HG03025 (cell line): ENCODE measurements around the gene FOXD2.

Experiments
- ATAC-seq: cut with Tn5 transposase; IDR thresholded peaks from one replicate; pipeline ENCODE4 v1.9.1; 2021; ENCODE audit warnings: mild to moderate bottlenecking, moderate library complexity; ENCODE audit not compliant: unreplicated experiment, low FRiP score

The FOXD2 gene

DNA sequence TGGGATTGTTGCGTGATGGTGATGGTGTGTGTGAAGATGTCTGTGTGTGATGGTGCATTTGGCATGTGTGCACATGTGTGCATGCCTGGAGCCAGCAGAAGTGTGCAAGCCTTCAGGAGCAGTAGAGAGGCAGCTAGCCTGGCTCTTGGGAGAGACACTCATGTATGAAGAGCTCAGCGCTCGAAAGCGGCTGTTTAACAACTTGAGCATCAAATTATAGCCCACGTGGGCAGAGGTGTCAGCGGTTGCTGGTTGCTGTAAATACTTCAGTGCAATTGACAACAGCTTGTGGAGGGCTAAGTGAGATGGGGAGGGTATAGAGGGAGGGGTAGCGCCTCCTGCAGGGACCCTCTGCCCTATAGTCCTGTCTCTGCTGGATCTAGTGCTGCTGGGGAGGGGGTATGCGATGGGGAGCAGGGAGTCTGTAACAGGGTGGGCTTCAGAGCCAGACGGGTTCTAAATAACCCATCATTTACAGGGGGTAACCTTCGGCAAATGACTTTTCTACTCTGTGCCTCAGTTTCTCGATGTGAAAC is 21.5 kb downstream of the FOXD2 start:
- no peak for ATAC-seq

DNA sequence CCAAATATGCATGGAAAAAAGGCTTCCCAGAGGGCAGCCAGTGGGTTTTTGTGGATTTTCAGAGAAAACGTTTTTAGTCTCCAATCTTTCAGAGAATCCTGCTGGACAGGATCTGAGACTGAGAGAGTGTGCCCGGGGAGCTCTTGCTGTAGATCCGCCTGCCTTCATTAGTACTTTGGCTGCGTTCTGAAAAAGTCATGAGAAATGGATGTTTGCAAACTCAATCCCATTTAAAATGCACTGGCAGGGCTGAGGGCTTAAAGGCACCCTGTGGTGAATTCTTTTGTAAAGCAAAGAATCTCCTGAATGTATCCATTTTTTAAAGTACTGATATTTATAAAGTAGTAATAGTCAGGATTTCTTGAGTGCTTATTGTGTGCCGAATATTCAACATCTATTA is 22.2 kb downstream of the FOXD2 start:
- no peak for ATAC-seq

DNA sequence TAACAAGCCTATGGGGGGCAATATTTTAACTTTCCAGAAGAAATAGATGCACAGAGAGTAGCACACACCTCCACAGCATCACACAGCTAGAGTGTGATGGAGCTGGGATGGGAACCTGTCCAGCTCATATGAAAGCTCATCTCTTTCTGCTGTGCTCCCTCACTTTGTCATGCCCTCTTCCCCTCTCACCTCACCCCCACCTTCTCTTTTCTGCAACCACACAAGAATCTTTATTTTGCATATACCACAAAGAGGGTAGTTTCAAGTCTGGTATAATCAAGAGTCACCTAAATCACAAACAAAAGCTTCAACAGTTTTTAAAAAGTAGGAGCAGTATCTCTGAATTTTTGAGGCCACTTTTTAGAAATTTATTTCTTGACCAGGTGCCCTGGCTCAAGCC is 22.6 kb downstream of the FOXD2 start:
- no peak for ATAC-seq

DNA sequence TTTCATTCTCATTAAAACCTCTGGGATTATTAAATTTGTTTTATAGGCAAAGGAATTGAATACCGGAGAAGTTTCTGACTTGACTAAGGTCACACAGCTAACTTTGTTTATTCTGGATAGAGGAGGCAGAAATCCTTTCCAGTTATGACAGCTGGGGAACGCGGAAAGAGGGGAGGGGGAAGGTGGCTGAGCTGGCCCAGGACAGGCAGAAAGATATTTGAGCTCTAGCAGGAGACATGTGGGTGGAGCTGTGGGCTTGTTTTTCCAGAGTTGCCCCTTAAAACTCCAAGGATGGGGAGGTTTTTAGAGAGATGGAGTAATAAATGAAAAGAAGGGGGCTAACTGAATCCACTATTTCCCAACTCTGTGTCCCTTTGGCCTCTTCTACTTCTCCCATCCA is 27.8 kb downstream of the FOXD2 start:
- ATAC-seq = no peak

DNA sequence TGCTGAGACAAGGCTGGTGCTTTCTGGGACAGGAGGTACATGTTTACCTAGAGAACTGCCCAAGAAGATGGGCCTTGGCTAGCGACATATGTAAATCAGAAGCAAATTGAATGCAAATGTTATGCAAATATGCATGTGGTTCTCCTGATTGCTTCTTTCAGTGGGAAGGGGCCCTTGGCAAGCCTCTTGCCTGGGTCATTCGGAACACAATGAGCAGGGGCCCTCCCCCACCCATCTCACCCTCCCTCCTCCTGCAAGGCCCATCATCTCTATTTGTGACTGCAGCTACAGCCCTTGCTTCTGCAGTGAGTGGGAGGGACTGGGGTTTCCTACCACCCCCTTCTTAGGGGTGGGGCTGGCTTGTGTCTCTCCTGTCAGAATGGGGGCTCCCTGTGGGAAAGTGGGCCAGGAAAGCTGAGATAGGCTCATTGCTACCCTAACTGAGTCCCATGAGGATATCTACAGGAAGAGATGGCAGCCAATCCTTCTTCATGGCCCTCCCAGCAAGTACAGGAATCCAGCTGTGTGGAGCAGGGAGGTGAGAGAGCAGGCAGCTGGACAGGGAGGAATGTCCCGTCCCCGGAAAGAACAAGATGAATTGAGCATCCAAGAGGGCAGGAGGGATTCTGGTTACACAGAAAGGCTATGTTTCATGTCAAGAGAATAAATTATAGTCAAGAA is 31.0 kb downstream of the FOXD2 start:
- no peak for ATAC-seq

DNA sequence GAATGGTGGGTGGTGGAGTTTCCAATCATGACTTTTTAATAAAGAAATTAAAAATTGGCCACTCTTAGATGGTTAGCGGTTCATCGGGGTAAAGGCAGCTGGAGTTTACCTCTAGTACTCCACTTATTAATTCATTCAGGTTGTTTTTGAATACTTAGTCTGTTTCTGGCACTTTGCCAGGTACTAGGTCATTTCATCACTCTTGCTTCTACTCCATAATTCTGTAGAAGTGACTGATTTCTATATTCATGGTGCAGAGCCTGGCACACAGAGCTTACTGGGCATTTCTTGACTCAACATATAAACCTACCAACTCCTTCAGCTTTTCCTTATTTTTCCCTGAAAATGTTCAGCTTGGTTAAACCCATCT is 31.5 kb downstream of the FOXD2 start:
- ATAC-seq = no peak

DNA sequence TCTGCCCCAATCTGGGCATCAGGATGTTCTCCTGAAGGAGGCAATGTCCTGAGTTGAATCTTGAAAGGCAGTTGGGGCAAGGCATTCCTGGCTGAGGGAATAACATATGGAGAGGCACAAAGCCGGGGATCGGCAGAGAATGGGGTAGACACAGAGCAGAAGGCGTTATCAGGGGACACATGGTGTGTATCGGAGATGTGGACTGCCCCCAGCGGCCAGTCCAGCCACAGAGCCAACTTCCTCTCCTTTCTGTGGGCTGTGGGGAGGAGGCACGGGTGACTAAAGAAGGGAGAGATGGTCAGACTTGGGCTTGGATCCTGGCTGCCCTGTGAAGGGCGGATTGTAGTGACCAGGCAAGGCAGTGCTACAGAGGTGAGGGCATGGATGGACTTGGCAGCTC is 32.1 kb downstream of the FOXD2 start:
- ATAC-seq = no peak

DNA sequence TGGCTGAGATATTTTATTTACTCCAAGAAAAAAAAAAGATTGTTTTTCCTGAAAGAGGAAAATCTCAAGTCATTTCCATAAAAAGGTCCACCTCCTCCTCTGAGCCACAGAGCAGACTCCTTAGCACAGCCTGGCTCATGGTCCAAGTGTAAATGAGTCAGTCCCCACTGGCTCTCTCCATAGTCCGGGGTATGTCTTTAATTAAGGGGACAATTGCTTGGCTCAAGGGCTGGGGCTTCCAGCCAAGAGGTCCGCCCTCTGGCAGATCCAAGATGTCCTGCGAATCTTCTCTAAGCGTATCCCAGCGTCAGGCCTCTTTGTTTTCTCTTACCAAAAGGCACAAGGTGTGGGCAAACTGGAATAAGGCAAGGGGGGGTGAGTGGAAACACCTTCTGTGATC is 33.3 kb downstream of the FOXD2 start:
- ATAC-seq = no peak

DNA sequence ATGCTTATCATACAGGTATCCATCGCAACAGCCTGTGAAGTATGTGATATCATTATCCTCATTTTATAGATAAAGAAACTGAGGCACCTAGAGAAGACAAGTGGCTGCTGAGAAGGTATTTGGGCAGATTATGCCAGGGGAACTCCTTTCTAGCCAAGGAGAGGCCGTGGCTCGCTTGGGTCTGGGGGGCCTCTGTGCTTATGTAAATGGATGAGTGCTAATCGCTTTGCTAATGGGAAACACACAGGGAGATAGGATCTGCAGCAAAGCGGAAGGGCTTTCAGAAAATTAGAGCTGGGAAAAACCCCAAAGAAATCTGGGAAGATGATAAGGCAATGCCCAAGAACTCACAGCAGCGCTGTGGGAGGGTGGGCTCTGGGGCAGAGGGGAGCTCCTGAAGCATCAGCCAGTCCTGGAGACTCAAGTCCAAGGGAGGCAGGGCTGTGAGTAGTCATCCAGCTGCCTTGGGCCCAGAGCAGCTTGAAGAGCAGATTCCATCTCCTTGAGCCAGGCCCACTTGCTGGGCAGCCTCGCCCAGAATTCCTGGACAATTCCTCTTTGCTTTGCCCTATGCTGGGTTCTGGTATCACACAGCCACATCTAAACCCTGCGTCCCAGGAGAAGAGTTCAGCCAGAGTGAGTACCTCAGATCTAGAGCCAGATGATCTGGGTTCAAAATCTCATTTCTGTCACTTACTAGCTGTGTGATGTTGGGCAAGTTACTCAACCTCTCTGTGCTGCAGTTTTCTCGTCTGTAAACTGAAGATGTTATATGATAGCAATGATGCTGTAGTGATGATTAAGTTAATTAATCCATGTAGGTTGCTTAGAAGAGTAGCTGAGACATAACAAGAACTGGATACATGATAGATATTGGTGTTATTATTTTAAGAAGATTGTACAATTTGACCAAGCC is 36.7 kb downstream of the FOXD2 start:
- no peak for ATAC-seq

DNA sequence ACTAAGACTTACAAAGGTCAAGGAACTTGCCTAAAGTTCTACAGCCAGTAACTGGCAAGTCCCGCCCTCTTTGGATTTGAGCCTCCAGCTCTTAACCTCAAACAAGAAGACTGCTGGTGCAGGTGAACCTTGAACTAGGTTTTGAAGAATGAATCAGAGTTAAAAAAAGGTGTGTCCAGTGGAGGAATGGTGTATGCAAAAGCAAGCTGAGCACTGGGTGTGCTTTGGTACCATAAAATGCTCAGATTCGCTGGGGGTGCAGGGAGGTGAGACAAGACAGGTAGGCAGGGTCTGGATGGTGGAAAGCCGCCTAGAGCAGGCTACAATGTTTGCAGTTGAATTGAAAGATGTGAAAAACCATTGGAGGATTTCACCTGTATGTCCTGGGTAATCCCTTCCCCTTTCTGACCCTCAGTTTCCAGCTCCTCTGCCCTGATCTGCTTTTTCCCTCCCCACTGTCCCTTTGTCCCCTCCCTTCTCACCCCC is 39.8 kb downstream of the FOXD2 start:
- ATAC-seq = no peak

DNA sequence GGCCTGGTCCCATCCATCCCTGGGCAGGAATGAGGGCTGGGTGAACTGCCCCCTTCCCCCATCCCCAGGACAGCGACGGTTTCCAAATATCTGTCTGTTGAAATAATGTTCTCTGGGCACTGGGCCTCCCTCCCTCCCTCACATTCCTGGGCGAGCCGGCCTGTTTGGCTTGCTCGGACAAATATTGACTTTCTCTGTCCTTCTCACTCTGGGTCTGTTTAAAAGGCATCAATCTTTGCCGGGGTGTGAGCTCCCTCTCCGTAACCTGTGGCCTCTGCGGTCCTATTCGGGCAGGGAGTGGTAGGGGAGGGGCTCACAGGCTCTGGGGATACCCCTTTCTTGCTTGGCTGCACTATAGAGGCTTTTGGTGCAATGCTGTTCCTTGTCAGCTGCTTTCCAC is 40.2 kb downstream of the FOXD2 start:
- ATAC-seq = no peak

DNA sequence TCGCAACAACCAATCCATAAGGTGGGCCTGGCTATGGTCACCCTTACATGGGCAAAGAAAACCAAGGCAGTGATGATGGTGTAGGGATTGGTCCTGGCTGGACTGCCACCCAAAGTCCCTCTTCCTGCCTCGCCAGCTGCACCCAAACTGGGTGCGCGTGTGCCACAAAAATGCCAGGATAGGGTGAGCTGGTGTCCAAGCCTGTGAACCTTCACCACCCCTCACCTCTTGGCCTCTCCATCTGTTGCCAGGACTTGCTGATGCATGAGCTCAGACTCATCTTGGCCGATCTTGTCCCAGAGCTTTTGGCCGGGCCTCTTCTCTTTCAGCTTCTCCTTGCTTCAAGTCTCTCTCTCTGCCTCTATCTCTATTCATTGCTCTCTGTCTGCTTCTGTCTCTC is 41.8 kb downstream of the FOXD2 start:
- no peak for ATAC-seq

DNA sequence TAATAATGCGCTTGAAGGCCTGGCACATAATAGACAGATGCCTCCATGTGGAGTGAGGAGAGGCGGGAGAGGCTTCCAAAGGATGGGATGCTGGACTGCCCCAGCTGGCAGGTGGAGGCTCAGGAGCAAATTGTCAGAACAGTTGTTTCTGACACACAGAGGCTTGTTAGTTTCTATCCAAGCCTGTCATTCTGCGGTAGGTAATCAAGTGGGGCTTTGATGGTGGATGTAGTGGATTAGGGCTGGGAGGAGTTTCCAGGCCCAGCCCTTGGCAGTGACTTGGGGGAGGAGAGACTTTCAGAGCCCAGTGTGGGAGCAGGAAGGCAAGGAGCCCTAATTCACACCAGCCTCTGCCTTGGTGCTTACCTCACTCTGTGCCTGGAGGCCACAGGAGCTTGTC is 44.1 kb downstream of the FOXD2 start:
- ATAC-seq = no peak

DNA sequence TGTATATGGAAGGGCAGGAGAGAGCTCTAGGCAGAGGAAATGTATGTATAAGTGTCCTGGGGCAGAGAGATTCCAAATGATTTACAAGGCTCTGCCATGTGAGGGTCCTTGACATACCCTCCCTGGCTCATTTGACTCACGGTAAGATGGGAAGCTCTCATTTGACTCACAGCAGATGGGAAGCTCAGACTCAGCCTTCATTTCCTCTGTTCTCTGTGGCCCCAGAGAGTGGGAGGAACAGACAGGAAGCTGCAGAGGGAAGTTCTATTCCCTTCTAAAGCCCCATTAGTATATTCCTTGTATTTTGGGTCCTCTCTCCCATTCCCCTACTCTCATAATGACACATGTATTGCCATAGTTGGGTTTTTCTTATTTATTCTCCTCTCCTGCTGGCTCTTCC is 44.9 kb downstream of the FOXD2 start:
- ATAC-seq = no peak

DNA sequence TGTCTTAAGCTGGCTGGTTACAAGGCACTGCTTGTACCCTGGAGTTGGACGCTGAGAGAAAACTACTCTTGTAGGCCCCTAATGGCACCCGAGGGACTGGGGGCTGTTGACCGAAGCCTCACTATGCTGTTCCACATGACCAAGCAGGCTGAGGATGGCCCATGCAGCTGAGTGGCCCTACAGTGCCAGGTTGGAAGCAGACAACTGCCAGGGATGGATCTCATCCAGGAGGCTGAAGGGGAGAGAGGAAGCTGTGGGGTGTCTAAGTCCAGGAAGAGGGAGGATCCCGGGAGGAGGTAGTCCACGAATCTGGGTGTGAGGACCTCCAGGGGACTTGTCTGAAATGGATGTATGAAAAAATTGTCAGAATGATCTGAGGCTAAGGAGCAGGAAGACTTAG is 45.8 kb downstream of the FOXD2 start:
- no peak for ATAC-seq

DNA sequence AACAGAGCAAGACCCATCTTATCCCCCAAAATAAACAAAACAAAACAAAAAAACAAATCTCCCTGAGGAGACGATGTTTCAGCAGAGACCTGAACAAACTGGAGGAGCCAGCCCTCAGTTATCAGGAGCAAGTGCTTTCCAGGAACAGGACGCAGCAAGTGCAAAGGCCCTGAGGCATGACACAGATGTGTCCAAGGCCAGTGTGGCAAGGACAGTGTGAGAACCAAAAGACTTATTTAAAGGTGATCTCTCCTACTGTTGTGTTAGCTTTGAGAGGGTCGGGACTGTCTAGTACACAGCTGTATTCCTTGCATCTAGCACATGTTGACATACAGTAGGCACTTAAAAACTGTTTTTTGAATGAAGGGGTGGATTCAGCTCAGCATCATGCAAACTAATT is 48.0 kb downstream of the FOXD2 start:
- no peak for ATAC-seq

DNA sequence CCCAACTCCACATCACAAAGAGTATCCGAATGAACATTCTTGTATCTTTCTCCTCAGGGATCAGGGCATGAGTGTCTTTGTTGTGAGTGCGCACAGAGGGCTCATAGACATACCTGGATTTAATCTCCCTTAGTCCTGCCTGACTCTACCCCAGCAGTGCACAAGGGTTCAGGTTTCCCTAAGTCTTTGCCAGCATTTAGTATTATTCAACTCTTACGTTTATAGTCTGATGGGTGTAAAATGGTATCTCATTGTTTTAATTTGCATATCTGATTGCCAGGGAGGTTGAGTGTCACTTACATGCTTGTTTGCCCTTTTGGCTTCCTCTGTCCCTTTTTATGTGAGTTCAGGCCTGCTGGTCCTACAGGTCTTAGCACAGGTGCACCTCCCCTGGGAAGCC is 49.5 kb downstream of the FOXD2 start:
- ATAC-seq = no peak

DNA sequence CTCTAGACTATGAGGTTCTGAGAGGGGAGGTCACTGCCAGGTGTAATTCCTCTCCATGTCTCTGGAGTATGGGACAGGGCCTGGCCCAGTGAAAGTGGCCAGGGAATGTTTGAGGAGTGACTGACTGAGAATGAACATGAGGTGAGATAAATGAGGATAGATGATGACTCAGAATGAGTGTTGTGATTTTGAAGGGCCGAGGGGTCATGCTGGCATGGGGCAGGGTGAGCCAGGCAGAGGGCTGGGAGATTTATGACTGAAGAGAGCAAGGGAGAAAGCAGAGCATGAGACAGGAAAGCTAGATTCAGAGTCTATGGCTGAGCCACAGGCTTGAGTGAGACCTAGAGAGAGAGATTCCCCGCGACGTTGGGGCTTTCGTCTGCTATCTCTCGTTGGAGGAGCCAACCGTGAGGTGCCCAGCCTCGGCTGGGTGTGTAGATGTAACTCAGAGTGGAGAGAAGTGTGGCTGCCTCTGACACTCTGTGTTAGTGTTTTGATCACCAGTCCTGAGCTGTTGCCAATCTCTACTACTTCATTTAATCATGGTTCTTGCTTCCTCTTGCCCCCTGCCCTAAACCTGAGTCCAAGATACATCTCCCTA is 50.1 kb downstream of the FOXD2 start:
- ATAC-seq = no peak
